Gastroesophageal sphincter (tissue), 4 donors: ENCODE measurements around the gene RANBP3. TPM values are rescaled to one million over a fixed set of nuclear protein-coding genes. Genes with fewer than 3 reads are reported as not detected.

Source experiments
- ATAC-seq: fragments of 150-250 bp; one replicate; pipeline ENCODE4 v1.9.1; 2016; ENCODE audit warnings: mild to moderate bottlenecking, moderate library complexity
- H3K27ac ChIP-seq, 4 donors: fragments of 200-600 bp; sonication (generic) in 3 of 4; 1 replicate in 3 of 4; 2 replicates in 1 of 4; pipeline ENCODE4 v1.5.1; 2016 to 2019
- H3K27me3 ChIP-seq: fragments of 200-600 bp; sonication (generic); one replicate; pipeline ENCODE4 v1.5.1; 2019
- H3K36me3 ChIP-seq, 2 donors: fragments of 200-600 bp; sonication (generic); one replicate each; pipeline ENCODE4 v1.5.1; 2019; ENCODE audit warnings: control low read depth in 1 of 2
- H3K4me1 ChIP-seq, 3 donors: fragments of 200-600 bp; sonication (generic); 1 replicate in 2 of 3; 2 replicates in 1 of 3; pipeline ENCODE4 v1.5.1; 2016 to 2019; ENCODE audit warnings: control low read depth in 2 of 3
- H3K4me3 ChIP-seq, 2 donors: fragments of 200-600 bp; sonication (generic); one replicate each; pipeline ENCODE4 v1.5.1; 2019; ENCODE audit warnings: mild to moderate bottlenecking in 1 of 2, moderate library complexity in 1 of 2
- H3K9me3 ChIP-seq, 3 donors: fragments of 200-600 bp; sonication (generic); one replicate each; pipeline ENCODE4 v1.5.1; 2017 to 2019; ENCODE audit warnings: control low read depth in 2 of 3
- CTCF ChIP-seq, 4 experiments: fragments of 200-600 bp in 2 of 4; fragments of 450-650 bp in 2 of 4; sonication (generic) in 1 of 4; IDR thresholded peaks; one replicate each; pipeline ENCODE4 v1.5.1; 2017 to 2019; ENCODE audit warnings: antibody characterized with exemption in 4 of 4, mild to moderate bottlenecking in 2 of 4, moderate library complexity in 2 of 4
- EP300 ChIP-seq: sonication (generic); formaldehyde crosslinking; IDR thresholded peaks from one replicate; pipeline ENCODE4 v1.6.1; 2017; ENCODE audit warnings: antibody characterized with exemption, mild to moderate bottlenecking
- POLR2A ChIP-seq, 2 donors: fragments of 450-650 bp; IDR thresholded peaks; one replicate each; pipeline ENCODE4 v1.6.1; 2017; ENCODE audit warnings: antibody characterized with exemption in 2 of 2, mild to moderate bottlenecking in 2 of 2, moderate library complexity in 1 of 2
- POLR2AphosphoS5 ChIP-seq: sonication (generic); formaldehyde crosslinking; IDR thresholded peaks from one replicate; pipeline ENCODE4 v1.6.1; 2017; ENCODE audit warnings: antibody characterized with exemption
- WGBS, 2 donors: methylation state at CpG; one replicate each; pipeline ENCODE4 v1.1.5; 2018; ENCODE audit warnings: low coverage in 1 of 2; 5-methylcytosine and 5-hydroxymethylcytosine counted together
- total RNA-seq, 4 donors: library from RNA; depleted of rRNA; stranded (reverse); fragments of >200 nt; gene quantifications; one replicate each; pipeline ENCODE4 v1.1.0, GENCODE V29; 2016

Gene RANBP3
- total RNA-seq, 4 donors from 2014 or later, result 87.0 to 125 (median 104) TPM

GRCh38 chr19:5949792-5950305 is 28.1 kb downstream of the RANBP3 start:
- ATAC-seq, result no peak
- Histone ChIP-seq H3K4me3 (no peak overlapping the region), H3K9me3 (no peaks in the 10 kb centered on the region), H3K36me3 (no peaks in the 10 kb centered on the region), H3K4me1 (peaks cover 37 to 96% (median 81%) of the 10 kb centered on the region in 3 donors), H3K27me3 (no peaks in the 10 kb centered on the region), H3K27ac (peak overlapping the region; percentile 80 to 88 (median 85))
- WGBS, 2 donors, result 74 to 80% methylated on average over 2 to 13 of the region's 13 CpGs
- TF ChIP-seq POLR2AphosphoS5, result no peak
- no peak for TF ChIP-seq CTCF (IDR thresholded peaks at IDR 0.05)
- no peak for TF ChIP-seq EP300
- TF ChIP-seq POLR2A (IDR thresholded peaks at IDR 0.05), result no peak

- TF ChIP-seq POLR2AphosphoS5 (peak; percentile 46), EP300 (no peak)
- no peaks in the 10 kb centered on the region for H3K9me3 ChIP-seq
- H3K27ac ChIP-seq, result peak overlapping the region; percentile 80 to 88 (median 85)
- peaks cover 33 to 96% (median 80%) of the 10 kb centered on the region in 3 donors for H3K4me1 ChIP-seq
- 29 to 37% methylated on average over 8 to 9 of the region's 13 CpGs for WGBS, 2 donors
- H3K27me3 ChIP-seq, result no peaks in the 10 kb centered on the region
- H3K4me3 ChIP-seq, result no peak overlapping the region
- H3K36me3 ChIP-seq, result no peaks in the 10 kb centered on the region
- no peak for ATAC-seq
Observed at GRCh38 chr19:5948752-5949564, 29.0 kb downstream of the RANBP3 start.

DNA sequence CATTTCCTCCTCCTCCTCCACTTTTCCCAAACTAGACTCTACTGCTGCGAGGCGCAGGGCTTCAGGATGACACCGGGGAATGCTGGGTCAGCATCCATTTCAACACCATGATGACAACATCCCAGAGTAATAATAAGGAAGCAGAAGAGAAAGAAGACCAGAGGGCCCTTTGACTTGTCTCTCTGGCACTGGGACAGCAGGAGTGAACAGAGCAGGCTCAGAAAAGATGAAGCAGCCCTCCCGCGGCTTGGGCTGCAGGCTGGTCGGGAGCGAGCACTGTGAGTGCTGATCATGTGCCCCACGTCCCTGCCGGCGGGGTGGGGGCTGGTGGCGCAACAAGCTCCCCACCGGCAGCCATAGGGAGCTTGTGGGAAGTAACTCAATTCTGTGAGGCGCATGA is 30.5 kb downstream of the RANBP3 start:
- Histone ChIP-seq H3K27ac (peak overlapping the region; percentile 80 to 88 (median 85)), H3K36me3 (no peaks in the 10 kb centered on the region), H3K9me3 (no peaks in the 10 kb centered on the region), H3K27me3 (no peaks in the 10 kb centered on the region), H3K4me3 (peak overlapping the region in 1 of 2 donors; percentile 7), H3K4me1 (peaks cover 21 to 96% (median 76%) of the 10 kb centered on the region in 3 donors)
- TF ChIP-seq POLR2AphosphoS5, result peak; percentile 60
- TF ChIP-seq CTCF (IDR thresholded peaks at IDR 0.05), result no peak
- WGBS, 2 donors, result 28 to 33% methylated on average over 5 to 9 of the region's 13 CpGs
- peak; percentile 82 for ATAC-seq

DNA sequence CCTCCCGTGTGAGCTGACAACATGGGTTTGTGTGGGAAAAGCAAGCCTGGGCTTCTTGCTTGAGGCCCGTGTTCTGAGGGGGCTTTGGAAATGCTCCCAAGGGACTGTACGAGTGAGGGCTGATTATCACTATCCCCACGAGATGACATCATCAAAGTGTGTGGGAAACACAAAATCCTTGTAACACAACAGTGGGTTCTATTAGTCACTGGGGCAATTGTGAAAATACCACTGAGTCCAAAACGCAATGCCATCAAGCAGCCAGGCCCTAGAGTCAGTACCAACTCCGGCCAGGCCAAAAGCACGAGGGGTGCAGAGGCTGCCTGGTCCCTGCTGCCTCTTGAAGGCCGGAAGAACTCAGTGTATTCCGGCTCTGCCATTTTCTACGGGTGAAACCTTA is 34.3 kb downstream of the RANBP3 start:
- H3K9me3 ChIP-seq, result no peaks in the 10 kb centered on the region
- TF ChIP-seq POLR2A (IDR thresholded peaks at IDR 0.05) (no peak), POLR2AphosphoS5 (peak; percentile 28), CTCF (IDR thresholded peaks at IDR 0.05) (no peak)
- H3K4me3 ChIP-seq, result no peak overlapping the region
- no peak for ATAC-seq
- no peaks in the 10 kb centered on the region for H3K27me3 ChIP-seq
- H3K4me1 ChIP-seq, result peaks cover 0 to 83% (median 46%) of the 10 kb centered on the region in 3 donors
- H3K36me3 ChIP-seq, result peaks cover 0 to 32% of the 10 kb centered on the region in 2 donors
- WGBS, 2 donors, result 29 to 61% methylated on average over 4 to 6 of the region's 10 CpGs
- H3K27ac ChIP-seq, result peak overlapping the region in 3 of 4 donors; percentile 66 to 79 (median 67)

DNA sequence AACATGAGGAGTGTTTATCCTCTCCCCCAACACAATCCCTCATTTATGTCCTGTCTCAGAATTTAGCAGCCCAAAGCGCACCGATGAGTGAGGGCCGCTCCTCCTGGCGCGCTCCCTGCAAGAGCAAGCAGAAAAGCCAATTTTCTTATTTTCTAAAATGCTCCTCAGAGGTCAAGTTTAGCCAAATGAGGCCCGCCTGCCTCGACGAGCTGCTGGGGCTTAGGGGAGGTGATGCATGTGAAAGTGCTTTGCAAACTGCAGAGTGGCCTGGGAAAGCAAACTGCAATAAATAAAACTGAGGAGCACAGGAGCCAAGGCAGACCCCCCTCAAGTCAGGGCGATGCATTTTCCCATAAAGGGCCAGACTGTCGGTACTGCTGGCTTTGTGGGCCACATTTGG is 34.9 kb downstream of the RANBP3 start:
- H3K9me3 ChIP-seq, result no peaks in the 10 kb centered on the region
- peaks cover 0 to 38% of the 10 kb centered on the region in 2 donors for H3K36me3 ChIP-seq
- WGBS, 2 donors, result 29 to 56% methylated on average over 5 to 6 of the region's 10 CpGs
- TF ChIP-seq CTCF (IDR thresholded peaks at IDR 0.05) (no peak), EP300 (no peak), POLR2A (IDR thresholded peaks at IDR 0.05) (no peak), POLR2AphosphoS5 (no peak)
- no peak overlapping the region for H3K4me3 ChIP-seq
- H3K27ac ChIP-seq, result peak overlapping the region in 3 of 4 donors; percentile 66 to 79 (median 67)
- no peak for ATAC-seq
- peaks cover 0 to 77% (median 41%) of the 10 kb centered on the region in 3 donors for H3K4me1 ChIP-seq
- H3K27me3 ChIP-seq, result no peaks in the 10 kb centered on the region
